K562 (cell line): ENCODE results near the gene CEP68. TPM values are rescaled to one million over a fixed set of nuclear protein-coding genes. Genes with fewer than 3 reads are reported as not detected.

Experiments used
- CBX3 ChIP-seq, 2 experiments: IDR thresholded peaks; 1 replicate in 1 of 2; 2 replicates in 1 of 2; pipeline ENCODE4 v1.6.1; 2012; ENCODE audit warnings: inconsistent platforms in 2 of 2, low read length in 2 of 2, borderline replicate concordance in 1 of 2, control low read depth in 1 of 2
- CUX1 ChIP-seq: fragments of 200-800 bp; sonication (Bioruptor generic); IDR thresholded peaks from 2 replicates; pipeline ENCODE4 v1.6.1; 2016; ENCODE audit warnings: missing genetic modification characterization, missing compliant biosample characterization
- EP400 ChIP-seq: fragments of 450-650 bp; IDR thresholded peaks from 2 replicates; pipeline ENCODE4 v1.6.1; 2017; ENCODE audit warnings: antibody characterized with exemption, mild to moderate bottlenecking, moderate library complexity
- EWSR1 ChIP-seq: fragments of 450-650 bp; IDR thresholded peaks from 2 replicates; pipeline ENCODE4 v1.6.1; 2018; ENCODE audit warnings: borderline replicate concordance, mild to moderate bottlenecking, low read depth, moderate library complexity; ENCODE audit not compliant: partially characterized antibody
- FOXK1 ChIP-seq: sonication (generic); formaldehyde crosslinking; IDR thresholded peaks from 2 replicates; pipeline ENCODE4 v1.8.0; 2022; ENCODE audit warnings: missing genetic modification reagents, mild to moderate bottlenecking, borderline replicate concordance
- GTF2A2 ChIP-seq: IDR thresholded peaks from 2 replicates; pipeline ENCODE4 v1.6.1; 2016; ENCODE audit warnings: mild to moderate bottlenecking, missing genetic modification characterization, missing compliant biosample characterization
- HDAC3 ChIP-seq: fragments of 450-650 bp; IDR thresholded peaks from 2 replicates; pipeline ENCODE4 v1.6.1; 2018; ENCODE audit warnings: borderline replicate concordance, mild to moderate bottlenecking, moderate library complexity; ENCODE audit not compliant: partially characterized antibody
- HNRNPLL ChIP-seq: fragments of 200-400 bp; formaldehyde crosslinking; IDR thresholded peaks from 2 replicates; pipeline ENCODE4 v1.6.1; 2017; ENCODE audit warnings: low read length, low read depth, mild to moderate bottlenecking; ENCODE audit not compliant: poor library complexity, severe bottlenecking
- IRF9 ChIP-seq: fragments of 450-650 bp; IDR thresholded peaks from 2 replicates; pipeline ENCODE4 v1.6.1; 2016; ENCODE audit warnings: missing biosample characterization, missing genetic modification characterization
- KAT2B ChIP-seq: IDR thresholded peaks from one replicate; pipeline ENCODE4 v1.6.1; 2012; ENCODE audit warnings: low read depth, mild to moderate bottlenecking, control low read depth, inconsistent platforms, low read length, moderate library complexity
- MCM5 ChIP-seq: fragments of 450-650 bp; IDR thresholded peaks from 2 replicates; pipeline ENCODE4 v1.6.1; 2016; ENCODE audit warnings: low read depth
- MYNN ChIP-seq, 2 experiments: sonication (generic); formaldehyde crosslinking in 1 of 2; IDR thresholded peaks; 2 replicates each; pipeline versions ENCODE4 v1.5.0 to v1.6.1; 2016 to 2020; ENCODE audit warnings: antibody characterized with exemption in 1 of 2, missing genetic modification reagents in 1 of 2
- NCOA4 ChIP-seq: fragments of 450-650 bp; IDR thresholded peaks from 2 replicates; pipeline ENCODE4 v1.6.1; 2018; ENCODE audit warnings: mild to moderate bottlenecking; ENCODE audit not compliant: partially characterized antibody
- POLR2A ChIP-seq: fragments of 450-650 bp; conservative IDR thresholded peaks from 2 replicates; pipeline ENCODE4 v1.6.1; 2016
- RCOR1 ChIP-seq, 2 experiments: IDR thresholded peaks; 2 replicates each; pipeline ENCODE4 v1.6.1; 2012; ENCODE audit warnings: low read depth in 2 of 2, low read length in 2 of 2, borderline replicate concordance in 1 of 2, improper control_type of control experiment in 1 of 2
- SIN3B ChIP-seq: fragments of 450-650 bp; IDR thresholded peaks from 2 replicates; pipeline ENCODE4 v1.6.1; 2017; ENCODE audit warnings: low read depth, mild to moderate bottlenecking, moderate library complexity
- TAF9B ChIP-seq: fragments of 450-650 bp; IDR thresholded peaks from 2 replicates; pipeline ENCODE4 v1.6.1; 2018; ENCODE audit warnings: mild to moderate bottlenecking; ENCODE audit not compliant: partially characterized antibody
- VEZF1 ChIP-seq: fragments of 200-800 bp; sonication (Bioruptor generic); IDR thresholded peaks from 2 replicates; pipeline ENCODE4 v1.6.1; 2017; ENCODE audit warnings: missing genetic modification characterization, missing compliant biosample characterization
- polyA plus RNA-seq, 8 experiments: library from polyadenylated mRNA; depleted of rRNA in 4 of 8; stranded (reverse) in 5 of 8; unstranded in 3 of 8; fragments of >200 nt; fragmentation: Nextera tagmentation in 2 of 8; fragmentation: Illumina TruSeq in 1 of 8; extraction: Ambion mirVana in 2 of 8; extraction: Trizol in 1 of 8; gene quantifications; 2 replicates each; pipeline versions ENCODE4 v1.2.1 to v1.2.3, GENCODE V29; 2011 to 2014; ENCODE audit warnings: inconsistent platforms in 1 of 8, missing spikeins in 1 of 8
- total RNA-seq, 7 experiments: library from RNA; depleted of rRNA in 6 of 7; stranded (reverse); fragments of >200 nt in 6 of 7; fragmentation: Illumina TruSeq in 2 of 7; extraction: Trizol in 2 of 7; gene quantifications; 2 replicates each; pipeline versions ENCODE4 v1.2.1 to v1.2.3, GENCODE V29; 2011 to 2021; ENCODE audit warnings: low replicate concordance in 1 of 7

The CEP68 gene
- total and polyA plus RNA-seq, 9 of the 15 experiments (the other 6 are each of a cell fraction or from before 2014, with no cell fraction given), result 1.4 to 8.5 (median 5.2) TPM

- no peak for TF ChIP-seq CUX1 (CRISPR knock-in tag)
- peak; percentile 38 for TF ChIP-seq HDAC3
- TF ChIP-seq MYNN (IDR thresholded peaks at IDR 0.05), result peak; percentile 69; the same call in 1 of the 2 replicates
- TF ChIP-seq MYNN (CRISPR knock-in tag; IDR thresholded peaks at IDR 0.05), result no peak
- no peak for TF ChIP-seq FOXK1 (CRISPR knock-in tag)
- TF ChIP-seq EWSR1, result no peak
- no peak for TF ChIP-seq SIN3B
- no peak for TF ChIP-seq GTF2A2
- peak; percentile 11 for TF ChIP-seq TAF9B
- no peak for TF ChIP-seq NCOA4
- TF ChIP-seq CBX3 (IDR thresholded peaks at IDR 0.05; ENCODE audit: borderline replicate concordance in 1 of 2, low read length in 2 of 2), result peak in 1 of 2 experiments; percentile 47; a peak in 1 of 3 replicates
- no peak for TF ChIP-seq HNRNPLL
- 0 out of 2 replicates have a peak, but pooled peaks have one; percentile 24 for TF ChIP-seq EP400
- no peak for TF ChIP-seq POLR2A
- peak; percentile 39; the same call in 1 of the 2 replicates for TF ChIP-seq VEZF1
- TF ChIP-seq KAT2B, result no peak
- TF ChIP-seq IRF9 (tag), result no peak
- no peak for TF ChIP-seq MCM5
- peak in 1 of 2 experiments; percentile 68; a peak in 2 of 4 replicates for TF ChIP-seq RCOR1 (IDR thresholded peaks at IDR 0.05; ENCODE audit: borderline replicate concordance in 1 of 2, low read depth in 2 of 2, low read length in 2 of 2)
Measured at GRCh38 chr2:65040400-65041261, 15.6 kb upstream of the CEP68 start (continued).
